Neural cell (in vitro differentiated cells): ENCODE results near the gene MCC. TPM values are rescaled to one million over a fixed set of nuclear protein-coding genes. Genes with fewer than 3 reads are reported as not detected.
"Not testable (repeated sequence)": the region's sequence is repeated elsewhere in the genome, so short reads cannot be mapped to it uniquely, and the experiment has no call there.

Experiments used
- H2AFZ ChIP-seq: fragments of 200-600, 300-800 bp; sonication (generic), shearing (Covaris generic); 2 replicates; pipeline ENCODE4 v1.6.0; 2014; ENCODE audit warnings: low read depth, mild to moderate bottlenecking, antibody characterized with exemption, low read length, moderate library complexity
- H3F3A ChIP-seq: fragments of 200-600 bp; shearing (Covaris generic); 2 replicates; pipeline ENCODE4 v1.6.1; 2016; ENCODE audit warnings: mild to moderate bottlenecking, moderate library complexity, mixed read lengths, antibody characterized with exemption, low read length; ENCODE audit not compliant: insufficient read depth, poor library complexity, severe bottlenecking
- H3K27ac ChIP-seq: fragments of 200-600, 300-800 bp; sonication (generic), shearing (Covaris generic); 2 replicates; pipeline ENCODE4 v1.5.1; 2014; ENCODE audit warnings: mild to moderate bottlenecking, low read length, moderate library complexity
- H3K27me3 ChIP-seq: fragments of 300-800, 200-600 bp; sonication (generic), shearing (Covaris generic); 2 replicates; pipeline ENCODE4 v1.6.0; 2014; ENCODE audit warnings: mild to moderate bottlenecking, low read depth, low read length, moderate library complexity; ENCODE audit not compliant: insufficient read depth
- H3K36me3 ChIP-seq: fragments of 300-800, 200-600 bp; sonication (generic), shearing (Covaris generic); 2 replicates; pipeline ENCODE4 v1.5.1; 2014; ENCODE audit warnings: mild to moderate bottlenecking, antibody characterized with exemption, low read length, moderate library complexity; ENCODE audit not compliant: insufficient read depth
- H3K4me2 ChIP-seq: fragments of 300-800, 200-600 bp; sonication (generic), shearing (Covaris generic); 2 replicates; pipeline ENCODE4 v1.6.0; 2014; ENCODE audit warnings: mild to moderate bottlenecking, low read length
- H3K4me3 ChIP-seq: fragments of 300-800, 200-600 bp; sonication (generic), shearing (Covaris generic); 2 replicates; pipeline ENCODE4 v1.5.1; 2014; ENCODE audit warnings: mild to moderate bottlenecking, low read length, moderate library complexity
- H3K79me2 ChIP-seq: fragments of 200-600 bp; shearing (Covaris generic); replicated peaks from 2 replicates; pipeline ENCODE4 v1.6.0; 2014; ENCODE audit warnings: mild to moderate bottlenecking, low read length, moderate library complexity; ENCODE audit not compliant: insufficient read depth
- H3K9ac ChIP-seq: fragments of 300-800, 200-600 bp; sonication (generic), shearing (Covaris generic); 2 replicates; pipeline ENCODE4 v1.6.1; 2016; ENCODE audit warnings: mild to moderate bottlenecking, low read length, mixed read lengths
- H3K9me2 ChIP-seq: fragments of 200-600 bp; shearing (Covaris generic); 2 replicates; pipeline ENCODE4 v1.6.1; 2016; ENCODE audit warnings: mild to moderate bottlenecking, low read length, mixed read lengths; ENCODE audit not compliant: insufficient read depth
- H3K9me3 ChIP-seq: fragments of 200-600, 300-800 bp; sonication (generic), shearing (Covaris generic); 2 replicates; pipeline ENCODE4 v1.6.1; 2016; ENCODE audit warnings: mild to moderate bottlenecking, mixed run types, low read length, moderate library complexity, mixed read lengths
- H4K20me1 ChIP-seq: fragments of 200-600 bp; shearing (Covaris generic); 2 replicates; pipeline ENCODE4 v1.6.1; 2016; ENCODE audit warnings: mild to moderate bottlenecking, mixed run types; ENCODE audit not compliant: insufficient read depth
- EP300 ChIP-seq: fragments of 450-650 bp; conservative IDR thresholded peaks from 2 replicates; pipeline ENCODE4 v1.6.1; 2014; ENCODE audit warnings: antibody characterized with exemption, mild to moderate bottlenecking, moderate library complexity; ENCODE audit not compliant: poor library complexity, severe bottlenecking
- EZH2 ChIP-seq: fragments of 200-600, 300-800 bp; shearing (Covaris generic), sonication (generic); IDR thresholded peaks from 2 replicates; pipeline ENCODE4 v1.6.1; 2014; ENCODE audit warnings: antibody characterized with exemption, low read length, borderline replicate concordance, mild to moderate bottlenecking; ENCODE audit not compliant: insufficient read depth, poor library complexity, severe bottlenecking
- MXI1 ChIP-seq: fragments of 450-650 bp; conservative IDR thresholded peaks from 2 replicates; pipeline ENCODE4 v1.6.1; 2014; ENCODE audit warnings: antibody characterized with exemption, mild to moderate bottlenecking; ENCODE audit not compliant: poor library complexity, severe bottlenecking
- POLR2AphosphoS5 ChIP-seq: IDR thresholded peaks from 2 replicates; pipeline ENCODE4 v1.6.1; 2012
- RAD21 ChIP-seq: fragments of 450-650 bp; conservative IDR thresholded peaks from 2 replicates; pipeline ENCODE4 v1.6.1; 2014; ENCODE audit warnings: antibody characterized with exemption, mild to moderate bottlenecking, moderate library complexity
- SMC3 ChIP-seq: fragments of 450-650 bp; conservative IDR thresholded peaks from 2 replicates; pipeline ENCODE4 v1.6.1; 2014; ENCODE audit warnings: antibody characterized with exemption, mild to moderate bottlenecking, moderate library complexity; ENCODE audit not compliant: poor library complexity
- TAF1 ChIP-seq: IDR thresholded peaks from 2 replicates; pipeline ENCODE4 v1.6.1; 2012; ENCODE audit warnings: low read depth
- polyA plus RNA-seq: library from polyadenylated mRNA; depleted of rRNA; stranded (reverse); fragments of >200 nt; gene quantifications from 2 replicates; pipeline ENCODE4 v1.2.3, GENCODE V29; 2014
- TF ChIP-seq, protein P1 (sequence below): IDR thresholded peaks from 2 replicates; pipeline ENCODE4 v1.6.1; 2012; ENCODE audit warnings: borderline replicate concordance
- TF ChIP-seq, protein P2 (sequence below): fragments of 450-650 bp; IDR thresholded peaks from 2 replicates; pipeline ENCODE4 v1.5.1; 2014; ENCODE audit warnings: antibody characterized with exemption, mild to moderate bottlenecking, moderate library complexity; ENCODE audit not compliant: poor library complexity, severe bottlenecking

Gene MCC
- polyA plus RNA-seq, 1 donor from 2014 or later = 2.2 TPM

DNA sequence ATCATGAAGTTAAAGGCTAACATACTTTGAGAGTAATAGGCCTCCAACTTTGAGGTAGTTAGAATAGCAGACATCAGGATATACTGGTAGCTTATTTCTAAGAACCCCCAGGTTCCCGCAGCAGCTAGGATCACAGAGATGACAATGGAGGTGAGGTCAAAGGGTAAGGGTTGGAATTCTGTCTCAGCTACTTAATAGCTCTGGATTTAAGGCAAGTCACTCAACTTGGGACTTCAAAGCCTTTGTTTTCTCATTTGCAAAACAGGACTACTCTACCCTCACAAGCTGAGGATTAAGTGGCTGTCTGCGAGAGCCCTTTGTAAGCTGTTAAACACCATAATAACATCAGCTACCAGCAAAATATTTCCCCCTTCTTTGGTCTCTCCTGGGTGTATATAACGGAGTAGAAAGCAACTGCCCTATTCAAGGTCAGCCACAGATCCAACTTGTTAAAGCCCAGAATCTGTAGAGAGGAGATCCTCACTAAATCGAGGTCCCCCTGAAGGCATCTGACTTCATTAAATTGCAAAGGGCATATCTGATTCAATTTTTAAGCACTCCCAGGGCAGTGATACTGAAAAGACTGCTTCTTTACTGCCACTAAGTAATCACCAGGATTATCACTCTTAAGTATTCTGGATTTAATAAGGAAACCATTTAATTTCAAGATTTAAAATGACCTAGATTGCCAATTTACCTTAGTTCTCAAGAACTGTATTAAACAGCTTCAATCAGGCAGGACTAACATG, 407.0 kb downstream of the MCC start:
- Histone ChIP-seq H3K9me2 (no peaks in the 10 kb centered on the region), H3K9me3 (no peaks in the 10 kb centered on the region), H3F3A (no peaks in the 10 kb centered on the region), H4K20me1 (no peaks in the 10 kb centered on the region), H3K79me2 (no peaks in the 10 kb centered on the region), H3K27ac (no peak overlapping the region), H3K9ac (no peak overlapping the region), H3K27me3 (no peaks in the 10 kb centered on the region), H3K4me2 (no peak overlapping the region), H3K36me3 (no peaks in the 10 kb centered on the region), H2AFZ (no peak overlapping the region), H3K4me3 (no peak overlapping the region)
- TF ChIP-seq MXI1 = no peak
- no peak for TF ChIP-seq EZH2
- TF ChIP-seq RAD21 = no peak
- TF ChIP-seq, protein P1, sequence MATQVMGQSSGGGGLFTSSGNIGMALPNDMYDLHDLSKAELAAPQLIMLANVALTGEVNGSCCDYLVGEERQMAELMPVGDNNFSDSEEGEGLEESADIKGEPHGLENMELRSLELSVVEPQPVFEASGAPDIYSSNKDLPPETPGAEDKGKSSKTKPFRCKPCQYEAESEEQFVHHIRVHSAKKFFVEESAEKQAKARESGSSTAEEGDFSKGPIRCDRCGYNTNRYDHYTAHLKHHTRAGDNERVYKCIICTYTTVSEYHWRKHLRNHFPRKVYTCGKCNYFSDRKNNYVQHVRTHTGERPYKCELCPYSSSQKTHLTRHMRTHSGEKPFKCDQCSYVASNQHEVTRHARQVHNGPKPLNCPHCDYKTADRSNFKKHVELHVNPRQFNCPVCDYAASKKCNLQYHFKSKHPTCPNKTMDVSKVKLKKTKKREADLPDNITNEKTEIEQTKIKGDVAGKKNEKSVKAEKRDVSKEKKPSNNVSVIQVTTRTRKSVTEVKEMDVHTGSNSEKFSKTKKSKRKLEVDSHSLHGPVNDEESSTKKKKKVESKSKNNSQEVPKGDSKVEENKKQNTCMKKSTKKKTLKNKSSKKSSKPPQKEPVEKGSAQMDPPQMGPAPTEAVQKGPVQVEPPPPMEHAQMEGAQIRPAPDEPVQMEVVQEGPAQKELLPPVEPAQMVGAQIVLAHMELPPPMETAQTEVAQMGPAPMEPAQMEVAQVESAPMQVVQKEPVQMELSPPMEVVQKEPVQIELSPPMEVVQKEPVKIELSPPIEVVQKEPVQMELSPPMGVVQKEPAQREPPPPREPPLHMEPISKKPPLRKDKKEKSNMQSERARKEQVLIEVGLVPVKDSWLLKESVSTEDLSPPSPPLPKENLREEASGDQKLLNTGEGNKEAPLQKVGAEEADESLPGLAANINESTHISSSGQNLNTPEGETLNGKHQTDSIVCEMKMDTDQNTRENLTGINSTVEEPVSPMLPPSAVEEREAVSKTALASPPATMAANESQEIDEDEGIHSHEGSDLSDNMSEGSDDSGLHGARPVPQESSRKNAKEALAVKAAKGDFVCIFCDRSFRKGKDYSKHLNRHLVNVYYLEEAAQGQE = no peak
- no peak for TF ChIP-seq POLR2AphosphoS5
- TF ChIP-seq SMC3 = no peak

DNA sequence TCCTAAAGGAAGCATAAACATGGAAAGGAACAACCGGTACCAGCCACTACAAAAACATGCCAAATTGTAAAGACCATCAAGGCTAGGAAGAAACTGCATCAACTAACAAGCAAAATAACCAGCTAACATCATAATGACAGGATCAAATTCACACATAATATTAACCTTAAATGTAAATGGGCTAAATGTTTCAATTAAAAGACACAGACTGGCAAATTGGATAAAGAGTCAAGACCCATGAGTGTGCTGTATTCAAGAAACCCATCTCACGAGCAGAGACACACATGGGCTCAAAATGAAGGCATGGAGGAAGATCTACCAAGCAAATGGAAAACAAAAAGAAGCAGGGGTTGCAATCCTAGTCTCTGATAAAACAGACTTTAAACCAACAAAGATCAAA, 411.6 kb downstream of the MCC start:
- H3K4me3 ChIP-seq, H3K9ac ChIP-seq, H3K36me3 ChIP-seq, H3F3A ChIP-seq, H3K27ac ChIP-seq, H3K4me2 ChIP-seq, H3K9me3 ChIP-seq, H2AFZ ChIP-seq, H3K27me3 ChIP-seq, H4K20me1 ChIP-seq, H3K9me2 ChIP-seq, H3K79me2 ChIP-seq: not testable (repeated sequence)

DNA sequence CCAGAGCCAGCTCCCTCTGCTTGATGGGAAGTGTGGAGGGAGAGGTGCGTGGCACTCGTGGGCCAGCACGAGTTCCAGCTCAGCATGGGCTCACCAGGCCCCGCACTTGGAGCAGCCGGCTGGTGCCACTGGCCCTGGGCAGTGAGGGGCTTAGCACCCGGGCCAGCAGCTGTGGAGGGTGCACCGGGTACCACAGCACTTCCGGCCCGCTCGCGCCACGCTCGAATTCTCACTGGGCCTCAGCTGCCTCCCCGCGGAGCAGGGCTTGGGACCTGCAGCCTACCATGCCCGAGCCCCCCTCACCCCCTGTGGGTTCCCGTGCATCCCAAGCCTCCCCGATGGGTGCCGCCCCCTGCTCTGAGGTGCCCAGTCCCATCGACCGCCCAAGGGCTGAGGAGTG, 413.2 kb downstream of the MCC start:
- H2AFZ ChIP-seq = no peak overlapping the region
- H3K4me2 ChIP-seq = no peak overlapping the region
- H4K20me1 ChIP-seq = no peaks in the 10 kb centered on the region
- no peaks in the 10 kb centered on the region for H3K9me2 ChIP-seq
- no peak overlapping the region for H3K9ac ChIP-seq
- H3K9me3 ChIP-seq = no peaks in the 10 kb centered on the region
- TF ChIP-seq SMC3 (no peak), EZH2 (no peak), TAF1 (no peak), MXI1 (no peak), POLR2AphosphoS5 (no peak), RAD21 (no peak), EP300 (no peak)
- TF ChIP-seq, protein P1 = no peak
- TF ChIP-seq, protein P2, sequence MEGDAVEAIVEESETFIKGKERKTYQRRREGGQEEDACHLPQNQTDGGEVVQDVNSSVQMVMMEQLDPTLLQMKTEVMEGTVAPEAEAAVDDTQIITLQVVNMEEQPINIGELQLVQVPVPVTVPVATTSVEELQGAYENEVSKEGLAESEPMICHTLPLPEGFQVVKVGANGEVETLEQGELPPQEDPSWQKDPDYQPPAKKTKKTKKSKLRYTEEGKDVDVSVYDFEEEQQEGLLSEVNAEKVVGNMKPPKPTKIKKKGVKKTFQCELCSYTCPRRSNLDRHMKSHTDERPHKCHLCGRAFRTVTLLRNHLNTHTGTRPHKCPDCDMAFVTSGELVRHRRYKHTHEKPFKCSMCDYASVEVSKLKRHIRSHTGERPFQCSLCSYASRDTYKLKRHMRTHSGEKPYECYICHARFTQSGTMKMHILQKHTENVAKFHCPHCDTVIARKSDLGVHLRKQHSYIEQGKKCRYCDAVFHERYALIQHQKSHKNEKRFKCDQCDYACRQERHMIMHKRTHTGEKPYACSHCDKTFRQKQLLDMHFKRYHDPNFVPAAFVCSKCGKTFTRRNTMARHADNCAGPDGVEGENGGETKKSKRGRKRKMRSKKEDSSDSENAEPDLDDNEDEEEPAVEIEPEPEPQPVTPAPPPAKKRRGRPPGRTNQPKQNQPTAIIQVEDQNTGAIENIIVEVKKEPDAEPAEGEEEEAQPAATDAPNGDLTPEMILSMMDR = no peak
- no peaks in the 10 kb centered on the region for H3K36me3 ChIP-seq
- no peak overlapping the region for H3K4me3 ChIP-seq
- H3F3A ChIP-seq = no peaks in the 10 kb centered on the region
- no peaks in the 10 kb centered on the region for H3K27me3 ChIP-seq
- no peaks in the 10 kb centered on the region for H3K79me2 ChIP-seq
- H3K27ac ChIP-seq = no peak overlapping the region

DNA sequence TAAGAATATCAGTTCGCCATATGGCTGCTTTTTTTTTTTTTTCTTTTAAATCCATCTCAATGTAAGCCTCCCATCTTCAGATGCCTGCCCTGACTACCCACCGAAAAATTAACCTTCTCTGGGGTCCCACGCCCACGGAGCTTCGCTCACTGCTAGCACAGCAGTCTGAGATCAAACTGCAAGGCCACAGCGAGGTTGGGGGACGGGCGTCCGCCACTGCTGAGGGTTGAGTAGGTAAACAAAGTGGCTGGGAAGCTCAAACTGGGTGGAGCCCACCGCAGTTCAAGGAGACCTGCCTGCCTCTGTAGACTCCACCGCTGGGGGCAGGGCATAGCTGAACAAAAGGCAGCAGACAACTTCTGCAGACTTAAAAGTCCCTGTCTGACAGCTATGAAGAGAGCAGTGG, 414.6 kb downstream of the MCC start:
- H3K9ac ChIP-seq, H2AFZ ChIP-seq, H3K9me2 ChIP-seq, H4K20me1 ChIP-seq, H3K9me3 ChIP-seq, H3K4me2 ChIP-seq, H3K36me3 ChIP-seq, H3F3A ChIP-seq, H3K4me3 ChIP-seq, H3K27me3 ChIP-seq, H3K79me2 ChIP-seq, H3K27ac ChIP-seq: not testable (repeated sequence)
